GM12878 (cell line): ENCODE measurements around the gene CXCL6. TPM values are rescaled to one million over a fixed set of nuclear protein-coding genes. Genes with fewer than 3 reads are reported as not detected.

Experiments
- ATAC-seq: fragments of 200-7000 bp; cut with Tn5 transposase; 3 replicates; pipeline ENCODE4 v1.9.1; 2020; ENCODE audit warnings: mild to moderate bottlenecking, moderate library complexity
- BruUV-seq: library from RNA; stranded (reverse); fragments of 400-500 nt; replicated peaks from 2 replicates; lab custom pipeline; 2021; lab: Mats Ljungman, UMichigan
- CTCF ChIA-PET: fragments of 300-600 bp; sonication (Branson Sonifier 250); formaldehyde crosslinking; extraction: SDS; loops from one replicate; lab custom pipeline; 2021; ENCODE audit warnings: inconsistent platforms; lab: Yijun Ruan, JAX
- POLR2A ChIA-PET: fragments of 350-600 bp; formaldehyde crosslinking; extraction: SDS; loops from one replicate; lab custom pipeline; 2021; ENCODE audit warnings: inconsistent platforms; lab: Charles Lee
- RAD21 ChIA-PET: fragments of 300-600 bp; sonication (Branson Sonifier 250); formaldehyde crosslinking; loops from one replicate; lab custom pipeline; 2023; ENCODE audit warnings: antibody characterized with exemption; ENCODE audit not compliant: unreplicated experiment; lab: Charles Lee
- SMC1A ChIA-PET: fragments of 300-600 bp; sonication (Branson Sonifier 250); formaldehyde crosslinking; loops from one replicate; lab custom pipeline; 2023; ENCODE audit not compliant: unreplicated experiment, uncharacterized antibody; lab: Charles Lee
- DNase-seq: peaks from one replicate; pipeline ENCODE4 v3.0.0-alpha.2; 2011; ENCODE audit warnings: low read depth, low spot score
- FAIRE-seq: peaks from 3 replicates; lab custom pipeline; 2011; peaks lifted over from hg19 to GRCh38; lab: Jason Lieb, UNC
- H2AFZ ChIP-seq: 2 replicates; pipeline ENCODE4 v1.6.0; 2011; ENCODE audit warnings: low read depth, low read length, control low read depth; ENCODE audit not compliant: control insufficient read depth
- H3K27ac ChIP-seq: 2 replicates; pipeline ENCODE4 v1.5.1; 2011; ENCODE audit warnings: control low read depth; ENCODE audit not compliant: control insufficient read depth, insufficient read depth
- H3K27me3 ChIP-seq, 2 experiments: replicated peaks in 1 of 2; 2 replicates each; pipeline versions ENCODE4 v1.6.0 to v1.6.1; 2011; ENCODE audit warnings: low read length in 1 of 2; ENCODE audit not compliant: control insufficient read depth in 2 of 2, insufficient read depth in 2 of 2
- H3K36me3 ChIP-seq, 2 experiments: 2 replicates each; pipeline ENCODE4 v1.5.1; 2011; ENCODE audit warnings: low read length in 1 of 2; ENCODE audit not compliant: control insufficient read depth in 2 of 2, insufficient read depth in 2 of 2
- H3K4me1 ChIP-seq: 2 replicates; pipeline ENCODE4 v1.6.1; 2011; ENCODE audit warnings: mild to moderate bottlenecking, low read length, moderate library complexity, mixed read lengths; ENCODE audit not compliant: control insufficient read depth, insufficient read depth
- H3K4me2 ChIP-seq: 2 replicates; pipeline ENCODE4 v1.6.0; 2011; ENCODE audit warnings: control low read depth; ENCODE audit not compliant: control insufficient read depth, insufficient read depth
- H3K4me3 ChIP-seq: fragments of 200-600 bp; sonication (generic); 2 replicates; pipeline ENCODE4 v1.5.1; 2016
- H3K79me2 ChIP-seq: 2 replicates; pipeline ENCODE4 v1.6.0; 2011; ENCODE audit warnings: low read length; ENCODE audit not compliant: control insufficient read depth, insufficient read depth
- H3K9ac ChIP-seq: 2 replicates; pipeline ENCODE4 v1.8.0; 2011; ENCODE audit warnings: low read length, control low read depth, mixed read lengths; ENCODE audit not compliant: control insufficient read depth, insufficient read depth
- H3K9me3 ChIP-seq: replicated peaks from 3 replicates; pipeline ENCODE4 v1.5.1; 2011; ENCODE audit warnings: mild to moderate bottlenecking, low read length; ENCODE audit not compliant: control insufficient read depth, insufficient read depth
- H4K20me1 ChIP-seq: 2 replicates; pipeline ENCODE4 v1.6.0; 2011; ENCODE audit not compliant: control insufficient read depth, insufficient read depth
- EZH2 ChIP-seq: IDR thresholded peaks from 2 replicates; pipeline ENCODE4 v1.6.1; 2012; ENCODE audit warnings: low read depth, mild to moderate bottlenecking, control low read depth, inconsistent platforms, low read length, borderline replicate concordance; ENCODE audit not compliant: control insufficient read depth
- FOS ChIP-seq: IDR thresholded peaks from 3 replicates; pipeline ENCODE4 v1.6.1; 2011; ENCODE audit warnings: borderline replicate concordance; ENCODE audit not compliant: insufficient read length; ENCODE audit errors: extremely low read depth
- HDAC6 ChIP-seq: fragments of 200-600 bp; sonication (generic); IDR thresholded peaks from one replicate; pipeline ENCODE4 v1.8.0; 2017; ENCODE audit warnings: antibody characterized with exemption; ENCODE audit not compliant: unreplicated experiment
- NR2C2 ChIP-seq: IDR thresholded peaks from 2 replicates; pipeline ENCODE4 v1.6.1; 2011; ENCODE audit warnings: borderline replicate concordance, low read depth; ENCODE audit not compliant: control insufficient read depth, insufficient read length
- SMAD5 ChIP-seq: IDR thresholded peaks from 2 replicates; pipeline ENCODE4 v1.6.1; 2016; ENCODE audit warnings: antibody characterized with exemption, low read depth
- SP1 ChIP-seq: IDR thresholded peaks from one replicate; pipeline ENCODE4 v1.6.1; 2011; ENCODE audit warnings: low read depth, low read length
- SPI1 ChIP-seq: IDR thresholded peaks from 2 replicates; pipeline ENCODE4 v1.6.1; 2011; ENCODE audit warnings: low read depth, mild to moderate bottlenecking, low read length, moderate library complexity, borderline replicate concordance; ENCODE audit not compliant: insufficient read depth
- ZNF24 ChIP-seq: fragments of 450-650 bp; IDR thresholded peaks from 2 replicates; pipeline ENCODE4 v1.6.1; 2017; ENCODE audit warnings: antibody characterized with exemption, mild to moderate bottlenecking
- WGBS: methylation state at CpG from one replicate; pipeline ENCODE4 v1.1.6; 2016; ENCODE audit warnings: low lambda C conversion rate; ENCODE audit not compliant: insufficient replicate concordance, insufficient coverage; ENCODE audit errors: missing lambda C conversion rate; 5-methylcytosine and 5-hydroxymethylcytosine counted together
- in situ Hi-C: fragments of 300-500 bp; cut with MboI; formaldehyde crosslinking; loops from 9 replicates; pipeline ENCODE4 v1.14.3; 2018; ENCODE audit warnings: mixed read lengths
- intact Hi-C: fragments of 100-400 bp; cut with micrococcal nuclease; formaldehyde crosslinking; loops from one replicate; pipeline ENCODE4 v1.14.2; 2022; ENCODE audit not compliant: unreplicated experiment
- polyA plus RNA-seq, 11 experiments: library from polyadenylated mRNA; depleted of rRNA in 4 of 11; unstranded in 6 of 11; stranded (reverse) in 5 of 11; fragments of >200 nt; fragmentation: Nextera tagmentation in 4 of 11; fragmentation: Illumina TruSeq in 1 of 11; extraction: Ambion mirVana in 4 of 11; extraction: Trizol in 1 of 11; gene quantifications; 1 replicate in 1 of 11; 2 replicates in 10 of 11; pipeline versions ENCODE4 v1.2.1 to v1.2.3, GENCODE V29; 2011 to 2016; ENCODE audit warnings: inconsistent platforms in 2 of 11, missing spikeins in 2 of 11, low read depth in 1 of 11
- total RNA-seq, 4 experiments: library from RNA; depleted of rRNA in 3 of 4; stranded (reverse); fragments of >200 nt in 3 of 4; fragmentation: Illumina TruSeq in 1 of 4; extraction: Trizol in 1 of 4; gene quantifications; 2 replicates each; pipeline versions ENCODE4 v1.2.1 to v1.2.3, GENCODE V29; 2013 to 2021
- TF ChIP-seq, protein P1 (sequence below): fragments of 450-650 bp; formaldehyde crosslinking; IDR thresholded peaks from 2 replicates; pipeline ENCODE4 v1.5.0; 2022; ENCODE audit warnings: mild to moderate bottlenecking, missing genetic modification characterization
- TF ChIP-seq, protein P2 (sequence below): fragments of 450-650 bp; IDR thresholded peaks from 2 replicates; pipeline ENCODE4 v1.6.1; 2017; ENCODE audit warnings: antibody characterized with exemption, mild to moderate bottlenecking, moderate library complexity
- TF ChIP-seq, protein P3 (sequence below): fragments of 450-650 bp; IDR thresholded peaks from 2 replicates; pipeline ENCODE4 v1.6.1; 2016; ENCODE audit warnings: mild to moderate bottlenecking

CXCL6 gene
- total and polyA plus RNA-seq, 10 of the 15 experiments (the other 5 are each of a cell fraction or from before 2014, with no cell fraction given), result not detected

DNA sequence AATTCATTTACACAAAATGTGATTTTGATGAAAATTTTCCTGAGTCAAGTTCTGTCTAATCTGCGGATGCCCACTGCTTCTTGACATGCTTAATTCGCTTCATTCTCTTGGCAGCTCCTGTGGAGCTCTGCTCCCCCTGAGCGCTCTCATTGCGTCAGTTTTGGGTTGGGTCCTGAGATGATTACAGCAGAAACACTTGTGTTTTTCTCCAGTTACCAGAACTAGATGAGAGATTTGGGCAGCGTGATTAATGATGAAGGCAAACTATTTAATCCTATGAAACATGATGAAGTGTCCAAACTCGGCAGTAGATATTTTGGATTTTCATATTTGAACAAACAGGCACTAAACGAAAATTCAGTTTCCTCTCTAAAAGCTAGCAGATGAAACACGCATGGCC, 28.5 kb downstream of the CXCL6 start:
- H3K4me3 ChIP-seq, result no peak overlapping the region
- in situ Hi-C loops, result no loop called here
- no peaks in the 10 kb centered on the region for H3K36me3 ChIP-seq
- ChIA-PET CTCF (interaction anchor here (0.6 to 4.8 kb wide), 25 partner anchors 17 to 292 kb away, joined by 3 to 71 read pairs (median 4); no protein-coding TSS in a partner anchor), SMC1A (interaction anchor here (0.7 to 1.6 kb wide), 10 partner anchors 9 to 289 kb away, joined by 3 to 18 read pairs (median 4); no protein-coding TSS in a partner anchor), POLR2A (no interaction called here), RAD21 (interaction anchor here (0.7 to 2.0 kb wide), 12 partner anchors 129 to 270 kb away, joined by 3 to 17 read pairs (median 3); no protein-coding TSS in a partner anchor)
- H3K9me3 ChIP-seq, result no peaks in the 10 kb centered on the region
- no peak for DNase-seq
- peaks cover 0 to 8% of the 10 kb centered on the region in 2 experiments; a peak in 1 of 4 replicates for H3K27me3 ChIP-seq
- FAIRE-seq, result no peak
- H4K20me1 ChIP-seq, result no peaks in the 10 kb centered on the region
- TF ChIP-seq, protein P1, sequence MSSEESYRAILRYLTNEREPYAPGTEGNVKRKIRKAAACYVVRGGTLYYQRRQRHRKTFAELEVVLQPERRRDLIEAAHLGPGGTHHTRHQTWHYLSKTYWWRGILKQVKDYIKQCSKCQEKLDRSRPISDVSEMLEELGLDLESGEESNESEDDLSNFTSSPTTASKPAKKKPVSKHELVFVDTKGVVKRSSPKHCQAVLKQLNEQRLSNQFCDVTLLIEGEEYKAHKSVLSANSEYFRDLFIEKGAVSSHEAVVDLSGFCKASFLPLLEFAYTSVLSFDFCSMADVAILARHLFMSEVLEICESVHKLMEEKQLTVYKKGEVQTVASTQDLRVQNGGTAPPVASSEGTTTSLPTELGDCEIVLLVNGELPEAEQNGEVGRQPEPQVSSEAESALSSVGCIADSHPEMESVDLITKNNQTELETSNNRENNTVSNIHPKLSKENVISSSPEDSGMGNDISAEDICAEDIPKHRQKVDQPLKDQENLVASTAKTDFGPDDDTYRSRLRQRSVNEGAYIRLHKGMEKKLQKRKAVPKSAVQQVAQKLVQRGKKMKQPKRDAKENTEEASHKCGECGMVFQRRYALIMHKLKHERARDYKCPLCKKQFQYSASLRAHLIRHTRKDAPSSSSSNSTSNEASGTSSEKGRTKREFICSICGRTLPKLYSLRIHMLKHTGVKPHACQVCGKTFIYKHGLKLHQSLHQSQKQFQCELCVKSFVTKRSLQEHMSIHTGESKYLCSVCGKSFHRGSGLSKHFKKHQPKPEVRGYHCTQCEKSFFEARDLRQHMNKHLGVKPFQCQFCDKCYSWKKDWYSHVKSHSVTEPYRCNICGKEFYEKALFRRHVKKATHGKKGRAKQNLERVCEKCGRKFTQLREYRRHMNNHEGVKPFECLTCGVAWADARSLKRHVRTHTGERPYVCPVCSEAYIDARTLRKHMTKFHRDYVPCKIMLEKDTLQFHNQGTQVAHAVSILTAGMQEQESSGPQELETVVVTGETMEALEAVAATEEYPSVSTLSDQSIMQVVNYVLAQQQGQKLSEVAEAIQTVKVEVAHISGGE (CRISPR knock-in tag), result no peak
- TF ChIP-seq, protein P2, sequence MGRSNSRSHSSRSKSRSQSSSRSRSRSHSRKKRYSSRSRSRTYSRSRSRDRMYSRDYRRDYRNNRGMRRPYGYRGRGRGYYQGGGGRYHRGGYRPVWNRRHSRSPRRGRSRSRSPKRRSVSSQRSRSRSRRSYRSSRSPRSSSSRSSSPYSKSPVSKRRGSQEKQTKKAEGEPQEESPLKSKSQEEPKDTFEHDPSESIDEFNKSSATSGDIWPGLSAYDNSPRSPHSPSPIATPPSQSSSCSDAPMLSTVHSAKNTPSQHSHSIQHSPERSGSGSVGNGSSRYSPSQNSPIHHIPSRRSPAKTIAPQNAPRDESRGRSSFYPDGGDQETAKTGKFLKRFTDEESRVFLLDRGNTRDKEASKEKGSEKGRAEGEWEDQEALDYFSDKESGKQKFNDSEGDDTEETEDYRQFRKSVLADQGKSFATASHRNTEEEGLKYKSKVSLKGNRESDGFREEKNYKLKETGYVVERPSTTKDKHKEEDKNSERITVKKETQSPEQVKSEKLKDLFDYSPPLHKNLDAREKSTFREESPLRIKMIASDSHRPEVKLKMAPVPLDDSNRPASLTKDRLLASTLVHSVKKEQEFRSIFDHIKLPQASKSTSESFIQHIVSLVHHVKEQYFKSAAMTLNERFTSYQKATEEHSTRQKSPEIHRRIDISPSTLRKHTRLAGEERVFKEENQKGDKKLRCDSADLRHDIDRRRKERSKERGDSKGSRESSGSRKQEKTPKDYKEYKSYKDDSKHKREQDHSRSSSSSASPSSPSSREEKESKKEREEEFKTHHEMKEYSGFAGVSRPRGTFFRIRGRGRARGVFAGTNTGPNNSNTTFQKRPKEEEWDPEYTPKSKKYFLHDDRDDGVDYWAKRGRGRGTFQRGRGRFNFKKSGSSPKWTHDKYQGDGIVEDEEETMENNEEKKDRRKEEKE, result no peak
- TF ChIP-seq HDAC6, result no peak
- TF ChIP-seq SMAD5, result no peak
- TF ChIP-seq, protein P3, sequence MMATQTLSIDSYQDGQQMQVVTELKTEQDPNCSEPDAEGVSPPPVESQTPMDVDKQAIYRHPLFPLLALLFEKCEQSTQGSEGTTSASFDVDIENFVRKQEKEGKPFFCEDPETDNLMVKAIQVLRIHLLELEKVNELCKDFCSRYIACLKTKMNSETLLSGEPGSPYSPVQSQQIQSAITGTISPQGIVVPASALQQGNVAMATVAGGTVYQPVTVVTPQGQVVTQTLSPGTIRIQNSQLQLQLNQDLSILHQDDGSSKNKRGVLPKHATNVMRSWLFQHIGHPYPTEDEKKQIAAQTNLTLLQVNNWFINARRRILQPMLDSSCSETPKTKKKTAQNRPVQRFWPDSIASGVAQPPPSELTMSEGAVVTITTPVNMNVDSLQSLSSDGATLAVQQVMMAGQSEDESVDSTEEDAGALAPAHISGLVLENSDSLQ, result no peak
- no peak for TF ChIP-seq ZNF24
- TF ChIP-seq FOS, result no peak
- TF ChIP-seq SPI1, result no peak
- no peak for TF ChIP-seq EZH2
- TF ChIP-seq NR2C2, result no peak
- TF ChIP-seq SP1, result no peak
- BruUV-seq, result no TSS peak
- 46% methylated on average over 8 of the region's 8 CpGs for WGBS
- H3K79me2 ChIP-seq, result no peaks in the 10 kb centered on the region
- H3K4me1 ChIP-seq, result no peaks in the 10 kb centered on the region
- H2AFZ ChIP-seq, result no peak overlapping the region
- intact Hi-C loops, result loop anchor here (1.0 to 10.0 kb wide), 4 partner anchors 136 to 290 kb away; no protein-coding TSS in a partner anchor
- H3K4me2 ChIP-seq, result no peak overlapping the region
- ATAC-seq, result no peak
- no peak overlapping the region for H3K9ac ChIP-seq
- H3K27ac ChIP-seq, result no peak overlapping the region
